Fibroblast of pulmonary artery (primary cell): Measurements from ENCODE around the gene DNAJC8.

Experiments
- DNase-seq: peaks from one replicate; pipeline ENCODE4 v3.0.0-alpha.2; 2010; ENCODE audit warnings: low read depth
- H3K4me3 ChIP-seq: replicated peaks from 2 replicates; pipeline ENCODE4 v1.5.1; 2011; ENCODE audit warnings: low read depth, mild to moderate bottlenecking, control low read depth, low read length, moderate library complexity
- CTCF ChIP-seq: IDR thresholded peaks from 2 replicates; pipeline ENCODE4 v1.5.1; 2011; ENCODE audit warnings: mild to moderate bottlenecking, control low read depth, low read length, inconsistent platforms; ENCODE audit errors: missing control alignments

The DNAJC8 gene

DNA sequence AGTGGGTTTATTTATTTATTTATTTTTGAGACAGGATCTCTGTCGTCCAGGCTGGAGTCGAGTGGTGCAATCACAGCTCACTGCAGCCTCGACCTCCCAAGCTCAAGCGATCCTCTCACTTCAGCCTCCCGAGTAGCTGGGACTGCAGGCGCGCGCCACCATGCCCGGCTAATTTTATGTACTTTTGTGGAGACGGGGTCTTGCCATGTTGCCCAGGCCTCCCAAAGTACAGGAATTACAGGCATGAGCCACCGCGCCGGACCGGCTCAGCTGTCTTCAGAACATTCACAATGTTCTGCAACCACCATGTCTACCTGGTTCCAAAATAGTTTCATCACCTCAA, 406 bp upstream of the DNAJC8 start:
- H3K4me3 ChIP-seq = no peak overlapping the region
- no peak for DNase-seq
- TF ChIP-seq CTCF = no peak

- no peak for DNase-seq
- H3K4me3 ChIP-seq = no peak overlapping the region
- TF ChIP-seq CTCF = no peak
Measured at GRCh38 chr1:28229996-28230395, 2.8 kb downstream of the DNAJC8 start.

GRCh38 chr1:28229089-28229488, 3.7 kb downstream of the DNAJC8 start:
- TF ChIP-seq CTCF = no peak
- DNase-seq = no peak
- no peak overlapping the region for H3K4me3 ChIP-seq

DNA sequence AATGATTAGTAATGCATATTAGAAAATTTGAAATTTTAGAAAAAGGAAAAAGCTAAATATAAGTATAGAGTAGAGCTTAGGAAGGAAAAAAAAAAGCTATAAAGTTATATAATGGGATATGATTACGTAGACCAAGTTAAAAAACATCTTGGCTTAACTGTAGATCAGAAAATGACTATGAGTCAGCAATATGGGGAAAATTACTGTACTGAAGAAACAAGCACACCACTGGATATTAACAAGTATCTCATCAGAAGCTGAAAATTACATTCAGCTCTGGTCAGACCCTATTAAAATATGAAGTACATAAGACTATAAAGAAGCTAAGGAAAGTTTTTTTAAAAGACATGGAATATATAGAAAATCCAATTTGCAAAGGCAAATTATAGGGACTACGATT, 19.5 kb downstream of the DNAJC8 start:
- no peak overlapping the region for H3K4me3 ChIP-seq
- TF ChIP-seq CTCF = no peak
- no peak for DNase-seq

- no peak overlapping the region for H3K4me3 ChIP-seq
- no peak for TF ChIP-seq CTCF
- DNase-seq = no peak
Measured at GRCh38 chr1:28209700-28210099, 23.1 kb downstream of the DNAJC8 start.

GRCh38 chr1:28208818-28209441, 23.9 kb downstream of the DNAJC8 start:
- no peak overlapping the region for H3K4me3 ChIP-seq
- peak; percentile 93 for TF ChIP-seq CTCF
- peak; percentile 87 for DNase-seq

- no peak for TF ChIP-seq CTCF
- H3K4me3 ChIP-seq = no peak overlapping the region
- DNase-seq = no peak
Measured at GRCh38 chr1:28205243-28205642, 27.6 kb downstream of the DNAJC8 start.
